Motor neuron (in vitro differentiated cells): ENCODE data around the gene SLC8A1. TPM values are rescaled to one million over a fixed set of nuclear protein-coding genes. Genes with fewer than 3 reads are reported as not detected.

ENCODE experiments used
- ATAC-seq, 8 experiments: fragments of 200-7000 bp; cut with Tn5 transposase; replicated peaks in 6 of 8; 2 replicates each; pipeline ENCODE4 v1.8.0; 2021; ENCODE audit warnings: mild to moderate bottlenecking in 8 of 8, moderate library complexity in 8 of 8
- H3K27ac ChIP-seq, 2 donors: fragments of 250-450 bp; sonication (Bioruptor Pico); 2 replicates each; pipeline ENCODE4 v1.9.0; 2021; ENCODE audit warnings: antibody characterized with exemption in 2 of 2, mild to moderate bottlenecking in 2 of 2, moderate library complexity in 1 of 2
- H3K4me1 ChIP-seq, 2 donors: fragments of 250-450 bp; sonication (Bioruptor Pico); replicated peaks in 1 of 2; 2 replicates each; pipeline ENCODE4 v1.6.1; 2021; ENCODE audit warnings: antibody characterized with exemption in 2 of 2, mild to moderate bottlenecking in 2 of 2, moderate library complexity in 1 of 2
- H3K4me3 ChIP-seq, 5 donors: fragments of 250-450 bp; sonication (Bioruptor Pico); 2 replicates each; pipeline ENCODE4 v1.9.0; 2021; ENCODE audit warnings: antibody characterized with exemption in 5 of 5, mild to moderate bottlenecking in 5 of 5, moderate library complexity in 4 of 5
- WGBS, 10 experiments: fragments of 450-650 bp; shearing (Covaris generic); methylation state at CpG; one replicate each; pipeline ENCODE4 v1.0.0; 2022; 5-methylcytosine and 5-hydroxymethylcytosine counted together
- in situ Hi-C, 9 experiments: fragments of 400-800 bp; cut with MboI; loops; one replicate each; pipeline ENCODE4 v1.15.0; 2021; ENCODE audit warnings: low sequenced_read_pairs in 9 of 9, low pct_unique_long_range_greater_than_20kb in 2 of 9; ENCODE audit not compliant: unreplicated experiment in 9 of 9
- total RNA-seq, 8 experiments: library from RNA; unstranded; fragments of 300-600 nt; gene quantifications; 2 replicates each; pipeline versions ENCODE4 v1.2.3 to v1.2.4, GENCODE V29; 2022

Gene SLC8A1
- total RNA-seq, 8 experiments from 2014 or later, result 0.27 to 55.1 (median 24.5) TPM

- in situ Hi-C loops, result no loop called here
- ATAC-seq, result peak in 3 of 8 experiments; percentile 43 to 72 (median 72)
Measured at GRCh38 chr2:40281021-40281940, 170.6 kb downstream of the SLC8A1 start.

DNA sequence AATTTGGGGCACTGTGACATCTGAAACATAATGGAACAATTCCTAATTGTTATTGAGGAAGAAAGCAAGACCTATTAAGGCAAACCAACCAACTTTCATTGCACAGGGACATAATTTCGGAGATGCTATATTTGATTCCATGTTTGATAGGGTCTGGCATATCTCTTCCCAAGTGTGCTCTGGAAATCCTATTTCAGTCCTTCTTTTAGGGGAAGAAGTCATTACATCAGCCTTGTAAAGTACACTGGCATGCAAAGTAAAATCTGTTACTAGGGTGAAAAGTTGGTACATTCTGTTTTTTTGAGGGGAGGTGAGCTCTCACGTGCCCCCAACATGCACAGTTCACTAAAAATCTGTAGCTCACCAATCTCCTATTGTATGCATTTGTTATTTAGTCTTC lies 172.4 kb downstream of the SLC8A1 start:
- ATAC-seq, result no peak
- no peak overlapping the region for H3K27ac ChIP-seq
- no peak overlapping the region for H3K4me3 ChIP-seq
- in situ Hi-C loops, result no loop called here
- H3K4me1 ChIP-seq, result peaks cover 0 to 8% of the 10 kb centered on the region in 2 donors
- WGBS, 10 experiments, result 16 to 100% (median 81%) methylated on average over 1 to 2 of the region's 2 CpGs

More at GRCh38 chr2:40281021-40281940, 170.6 kb downstream of the SLC8A1 start:
- Histone ChIP-seq H3K4me3 (no peak overlapping the region), H3K4me1 (peaks cover 0 to 11% of the 10 kb centered on the region in 2 donors), H3K27ac (no peak overlapping the region)
- WGBS, 10 experiments, result 22 to 90% (median 67%) methylated on average over 2 to 3 of the region's 3 CpGs; no CpG with 5 or more reads in 1 of the 10 experiments

GRCh38 chr2:40279001-40279400 lies 172.9 kb downstream of the SLC8A1 start:
- WGBS, 10 experiments, result 6 to 100% (median 60%) methylated on average over 1 to 2 of the region's 2 CpGs; no CpG with 5 or more reads in 1 of the 10 experiments
- peak in 2 of 8 experiments; percentile 43 to 50 for ATAC-seq
- Histone ChIP-seq H3K27ac (no peak overlapping the region), H3K4me3 (no peak overlapping the region), H3K4me1 (peaks cover 0 to 8% of the 10 kb centered on the region in 2 donors)
- in situ Hi-C loops, result no loop called here

GRCh38 chr2:40276076-40276475 lies 175.8 kb downstream of the SLC8A1 start:
- ATAC-seq, result no peak
- Histone ChIP-seq H3K4me1 (peaks cover 0 to 10% of the 10 kb centered on the region in 2 donors), H3K27ac (no peak overlapping the region), H3K4me3 (no peak overlapping the region)
- 71 to 100% (median 100%) methylated on average over 1 of the region's 1 CpG; no CpG with 5 or more reads in 3 of the 10 experiments for WGBS, 10 experiments
- in situ Hi-C loops, result no loop called here

DNA sequence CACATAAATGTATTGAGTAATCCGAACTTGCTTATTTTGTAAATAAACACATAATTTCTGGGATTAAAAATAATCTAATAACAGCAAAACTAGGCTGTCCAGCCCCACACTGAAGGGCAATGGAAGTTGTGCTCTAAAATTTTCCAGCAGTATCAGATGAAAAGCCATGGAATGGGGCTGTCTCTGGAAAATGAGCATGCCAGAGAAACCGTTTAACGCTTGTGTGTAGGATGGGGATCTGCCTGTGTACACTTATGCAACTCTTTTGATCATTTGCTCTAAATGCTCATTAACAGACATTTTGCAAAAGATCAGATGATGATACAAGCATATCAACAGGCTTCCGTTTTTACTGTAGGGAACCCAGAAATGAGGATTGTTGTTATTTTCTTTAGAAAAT lies 177.6 kb downstream of the SLC8A1 start:
- in situ Hi-C loops, result no loop called here
- 65 to 97% (median 85%) methylated on average over 1 to 4 of the region's 4 CpGs for WGBS, 10 experiments

DNA sequence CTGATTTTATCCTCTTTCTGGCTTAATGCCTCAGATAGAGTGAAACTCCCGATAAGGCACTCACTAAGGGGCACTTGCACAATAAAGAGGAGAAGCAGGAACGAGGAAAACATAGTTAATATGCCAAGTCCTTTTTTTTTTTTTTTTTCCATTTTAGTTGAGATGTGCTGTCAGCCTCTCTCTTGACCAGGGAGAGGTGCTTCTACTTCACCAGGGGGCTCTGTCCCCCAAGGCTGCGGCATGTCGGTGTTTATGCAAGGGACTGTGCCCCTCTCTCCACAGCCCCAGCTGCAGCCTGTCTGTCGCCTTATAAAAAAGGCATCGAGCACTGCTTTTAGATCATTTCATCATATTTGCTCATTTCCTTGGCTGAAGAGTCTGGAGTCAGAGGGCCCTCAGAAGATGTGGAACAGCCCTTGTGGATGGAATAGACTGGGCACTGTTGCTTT lies 178.1 kb downstream of the SLC8A1 start:
- Histone ChIP-seq H3K27ac (no peak overlapping the region), H3K4me3 (no peak overlapping the region), H3K4me1 (peaks cover 0 to 8% of the 10 kb centered on the region in 2 donors)
- in situ Hi-C loops, result no loop called here
- no peak for ATAC-seq
- 17 to 100% (median 76%) methylated on average over 1 to 6 of the region's 6 CpGs; no CpG with 5 or more reads in 2 of the 10 experiments for WGBS, 10 experiments

More for the DNA sequence above, 177.6 kb downstream of the SLC8A1 start:
- no peak overlapping the region for H3K4me3 ChIP-seq
- H3K4me1 ChIP-seq, result peaks cover 0 to 8% of the 10 kb centered on the region in 2 donors
- H3K27ac ChIP-seq, result no peak overlapping the region
- ATAC-seq, result no peak

GRCh38 chr2:40271094-40271493 lies 180.8 kb downstream of the SLC8A1 start:
- Histone ChIP-seq H3K4me1 (peaks cover 0 to 16% of the 10 kb centered on the region in 2 donors), H3K27ac (no peak overlapping the region), H3K4me3 (no peak overlapping the region)
- WGBS, 10 experiments, result 43 to 100% (median 80%) methylated on average over 1 to 3 of the region's 6 CpGs; no CpG with 5 or more reads in 3 of the 10 experiments
- ATAC-seq, result no peak
- in situ Hi-C loops, result no loop called here

DNA sequence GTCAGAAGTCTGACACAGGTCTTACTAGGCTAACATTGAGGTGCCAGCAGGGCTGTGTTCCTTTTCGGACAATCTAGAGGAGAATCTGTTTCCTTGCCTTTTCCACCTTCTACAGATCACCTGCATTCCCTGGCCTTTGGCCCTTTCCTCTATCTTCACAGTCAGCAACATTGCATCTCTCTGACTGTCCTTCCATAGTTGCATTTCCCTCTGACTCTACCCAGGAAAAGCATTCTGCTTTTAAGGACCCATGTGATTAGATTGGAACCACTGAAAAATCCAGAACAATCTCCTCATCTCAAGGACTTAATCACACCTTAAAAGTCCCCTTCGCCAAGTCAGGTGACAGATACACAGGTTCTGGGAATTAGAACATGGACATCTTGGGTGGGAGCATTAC lies 181.5 kb downstream of the SLC8A1 start:
- WGBS, 10 experiments, result 38 to 100% (median 75%) methylated on average over 1 to 2 of the region's 2 CpGs; no CpG with 5 or more reads in 1 of the 10 experiments
- H3K27ac ChIP-seq, result no peak overlapping the region
- no peak overlapping the region for H3K4me3 ChIP-seq
- H3K4me1 ChIP-seq, result peaks cover 0 to 23% of the 10 kb centered on the region in 2 donors
- no peak for ATAC-seq
- in situ Hi-C loops, result no loop called here

DNA sequence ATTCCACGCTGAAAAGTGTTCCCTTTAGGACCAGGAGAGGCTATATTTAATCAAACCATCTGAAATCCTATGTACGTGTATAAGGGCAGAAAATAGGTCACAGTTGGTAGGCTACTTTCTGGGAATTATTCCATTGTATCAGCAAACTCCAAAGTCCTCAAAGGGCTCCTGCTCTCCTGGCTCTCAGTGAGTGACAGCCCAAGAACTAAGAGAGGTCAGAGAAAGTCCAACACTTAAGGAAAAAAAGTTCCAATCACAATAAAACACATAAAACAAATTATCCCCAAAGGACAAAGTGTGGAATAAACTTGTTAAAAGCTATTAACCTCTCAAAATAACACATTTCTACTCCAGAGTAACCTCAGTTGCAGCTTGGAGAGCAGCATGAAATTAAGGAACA lies 183.3 kb downstream of the SLC8A1 start:
- Histone ChIP-seq H3K4me1 (peaks cover 0 to 29% of the 10 kb centered on the region in 2 donors), H3K27ac (no peak overlapping the region), H3K4me3 (no peak overlapping the region)
- 52 to 93% (median 79%) methylated on average over 2 of the region's 2 CpGs; no CpG with 5 or more reads in 3 of the 10 experiments for WGBS, 10 experiments
- ATAC-seq, result no peak
- in situ Hi-C loops, result no loop called here

- Histone ChIP-seq H3K4me3 (no peak overlapping the region), H3K4me1 (peaks cover 3 to 33% of the 10 kb centered on the region in 2 donors), H3K27ac (no peak overlapping the region)
- WGBS, 10 experiments, result 100% methylated on average over 1 of the region's 1 CpG; no CpG with 5 or more reads in 7 of the 10 experiments
- ATAC-seq, result no peak
- in situ Hi-C loops, result no loop called here
Measured at GRCh38 chr2:40266201-40266600, 185.7 kb downstream of the SLC8A1 start.

DNA sequence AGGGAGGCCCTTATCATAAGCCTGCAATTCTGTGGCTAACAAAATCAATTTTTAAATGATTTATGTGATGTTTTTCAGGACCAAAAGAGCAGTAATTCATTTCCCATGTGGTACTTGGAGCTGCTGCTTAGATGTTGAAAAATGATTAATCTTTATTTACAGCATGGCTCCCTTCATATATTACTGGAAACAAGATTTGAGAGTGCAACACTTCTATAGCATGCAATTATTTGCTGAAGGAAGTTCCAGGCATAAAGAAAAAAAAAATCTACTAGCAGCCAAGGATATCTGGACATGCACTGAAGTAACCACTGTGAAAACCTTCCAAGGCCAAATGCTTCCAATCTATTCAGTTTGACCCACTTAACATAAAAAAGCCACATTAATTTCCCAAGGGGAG lies 186.3 kb downstream of the SLC8A1 start:
- in situ Hi-C loops, result no loop called here
- Histone ChIP-seq H3K4me1 (peaks cover 8 to 36% of the 10 kb centered on the region in 2 donors), H3K4me3 (no peak overlapping the region), H3K27ac (no peak overlapping the region)
- peak in 5 of 8 experiments; percentile 78 to 90 (median 86) for ATAC-seq

GRCh38 chr2:40261042-40261441 lies 190.8 kb downstream of the SLC8A1 start:
- 20 to 70% (median 40%) methylated on average over 1 to 2 of the region's 2 CpGs; no CpG with 5 or more reads in 1 of the 10 experiments for WGBS, 10 experiments
- peaks cover 8 to 39% of the 10 kb centered on the region in 2 donors for H3K4me1 ChIP-seq
- peak in 5 of 8 experiments; percentile 27 to 83 (median 76) for ATAC-seq
- in situ Hi-C loops, result no loop called here
- H3K4me3 ChIP-seq, result no peak overlapping the region
- no peak overlapping the region for H3K27ac ChIP-seq

DNA sequence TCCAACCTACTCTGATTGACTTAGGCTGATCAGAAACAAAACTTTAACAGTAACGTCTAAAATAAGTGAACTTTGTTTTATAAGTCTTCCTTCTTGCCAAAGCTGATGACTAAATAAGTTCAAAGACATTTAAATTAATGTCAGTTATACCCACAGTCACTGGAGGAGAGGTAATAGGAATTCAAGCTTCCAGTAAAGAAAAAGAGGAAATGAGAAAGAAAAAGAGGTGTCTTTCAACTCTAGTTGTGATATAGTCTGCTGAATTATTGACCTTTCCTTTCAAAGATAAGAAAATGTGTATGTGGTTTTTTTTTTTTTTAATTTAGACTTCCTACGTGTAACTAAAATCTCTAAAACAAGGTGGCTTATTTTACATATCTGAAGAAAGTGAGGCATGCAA lies 191.5 kb downstream of the SLC8A1 start:
- Histone ChIP-seq H3K4me3 (no peak overlapping the region), H3K27ac (no peak overlapping the region), H3K4me1 (peaks cover 8 to 34% of the 10 kb centered on the region in 2 donors)
- ATAC-seq, result no peak
- 29 to 97% (median 78%) methylated on average over 1 to 2 of the region's 2 CpGs; no CpG with 5 or more reads in 1 of the 10 experiments for WGBS, 10 experiments
- in situ Hi-C loops, result no loop called here
